ENCODE measurements around the gene PSMD13.
"Not testable (repeated sequence)": the region's sequence is repeated elsewhere in the genome, so short reads cannot be mapped to it uniquely, and the experiment has no call there.

DNA sequence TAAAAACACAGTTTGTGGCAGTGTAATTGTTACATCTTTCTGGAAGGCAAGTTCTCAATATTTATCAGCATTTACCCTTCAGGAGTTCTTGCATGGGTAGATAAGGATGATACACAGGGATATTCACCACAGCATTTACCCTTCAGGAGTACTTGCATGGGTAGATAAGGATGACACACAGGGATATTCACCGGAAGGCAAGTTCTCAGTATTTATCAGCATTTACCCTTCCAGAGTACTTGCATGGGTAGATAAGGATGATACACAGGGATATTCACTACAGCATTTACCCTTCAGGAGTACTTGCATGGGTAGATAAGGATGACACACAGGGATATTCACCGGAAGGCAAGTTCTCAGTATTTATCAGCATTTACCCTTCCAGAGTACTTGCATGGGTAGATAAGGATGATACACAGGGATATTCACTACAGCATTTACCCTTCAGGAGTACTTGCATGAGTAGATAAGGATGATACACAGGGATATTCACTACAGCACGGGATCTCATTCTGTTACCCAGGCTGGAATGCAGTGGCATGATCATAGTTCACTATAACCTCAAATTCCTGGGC, 16.0 kb upstream of the PSMD13 start:
- TF ChIP-seq, protein P1, sequence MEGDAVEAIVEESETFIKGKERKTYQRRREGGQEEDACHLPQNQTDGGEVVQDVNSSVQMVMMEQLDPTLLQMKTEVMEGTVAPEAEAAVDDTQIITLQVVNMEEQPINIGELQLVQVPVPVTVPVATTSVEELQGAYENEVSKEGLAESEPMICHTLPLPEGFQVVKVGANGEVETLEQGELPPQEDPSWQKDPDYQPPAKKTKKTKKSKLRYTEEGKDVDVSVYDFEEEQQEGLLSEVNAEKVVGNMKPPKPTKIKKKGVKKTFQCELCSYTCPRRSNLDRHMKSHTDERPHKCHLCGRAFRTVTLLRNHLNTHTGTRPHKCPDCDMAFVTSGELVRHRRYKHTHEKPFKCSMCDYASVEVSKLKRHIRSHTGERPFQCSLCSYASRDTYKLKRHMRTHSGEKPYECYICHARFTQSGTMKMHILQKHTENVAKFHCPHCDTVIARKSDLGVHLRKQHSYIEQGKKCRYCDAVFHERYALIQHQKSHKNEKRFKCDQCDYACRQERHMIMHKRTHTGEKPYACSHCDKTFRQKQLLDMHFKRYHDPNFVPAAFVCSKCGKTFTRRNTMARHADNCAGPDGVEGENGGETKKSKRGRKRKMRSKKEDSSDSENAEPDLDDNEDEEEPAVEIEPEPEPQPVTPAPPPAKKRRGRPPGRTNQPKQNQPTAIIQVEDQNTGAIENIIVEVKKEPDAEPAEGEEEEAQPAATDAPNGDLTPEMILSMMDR (IDR thresholded peaks at IDR 0.05) = not testable (repeated sequence)
- not testable (repeated sequence) for TF ChIP-seq POLR2A, EP300 (IDR thresholded peaks at IDR 0.05)
